ENCODE results near the gene AGFG1.

Gene AGFG1

GRCh38 chr2:227471412-227471811 lies 544 bp upstream of the AGFG1 start:
- TF ChIP-seq CTCF (IDR thresholded peaks at IDR 0.05; ENCODE audit: low read depth, low read length), result no peak
- DNase-seq (ENCODE audit: extremely low read depth, low read depth), result no peak

DNA sequence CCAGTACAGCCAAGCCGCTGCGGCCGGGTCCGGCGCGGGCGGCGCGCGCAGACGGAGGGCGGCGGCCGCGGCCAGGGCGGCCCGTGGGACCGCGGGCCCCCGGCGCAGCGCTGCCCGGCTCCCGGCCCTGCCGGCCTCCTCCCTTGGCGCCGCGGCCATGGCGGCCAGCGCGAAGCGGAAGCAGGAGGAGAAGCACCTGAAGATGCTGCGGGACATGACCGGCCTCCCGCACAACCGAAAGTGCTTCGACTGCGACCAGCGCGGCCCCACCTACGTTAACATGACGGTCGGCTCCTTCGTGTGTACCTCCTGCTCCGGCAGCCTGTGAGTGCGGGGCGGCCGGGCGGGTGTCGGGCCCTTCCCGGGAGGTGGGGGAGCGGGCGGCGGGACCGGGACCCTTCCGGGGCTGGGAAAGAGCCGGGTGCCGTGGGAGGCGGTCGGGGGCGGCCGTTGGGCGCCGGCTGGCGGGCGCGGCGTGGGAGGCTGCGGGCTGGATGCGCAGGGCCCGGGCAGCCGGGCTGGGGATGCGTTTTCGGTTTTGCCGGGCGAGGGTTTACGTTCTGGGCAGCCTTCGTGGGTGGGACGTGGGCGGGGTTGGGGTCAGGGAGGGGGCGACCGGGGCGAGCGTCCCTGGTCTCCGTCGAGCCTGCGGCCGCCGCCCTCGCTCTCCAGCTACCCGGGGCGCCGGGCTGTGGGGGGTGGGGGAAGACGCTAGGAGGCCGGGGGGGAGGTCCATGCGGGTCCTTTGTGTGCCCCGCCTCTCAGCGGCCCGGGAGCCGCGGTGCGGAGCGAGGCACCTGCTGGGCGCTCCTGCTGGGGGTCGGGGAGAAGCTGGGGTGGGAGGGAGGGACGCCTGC lies 537 bp downstream of the AGFG1 start:
- DNase-seq (ENCODE audit: extremely low read depth, low read depth), result no peak
- no peak for TF ChIP-seq CTCF (IDR thresholded peaks at IDR 0.05; ENCODE audit: low read depth, low read length)

DNA sequence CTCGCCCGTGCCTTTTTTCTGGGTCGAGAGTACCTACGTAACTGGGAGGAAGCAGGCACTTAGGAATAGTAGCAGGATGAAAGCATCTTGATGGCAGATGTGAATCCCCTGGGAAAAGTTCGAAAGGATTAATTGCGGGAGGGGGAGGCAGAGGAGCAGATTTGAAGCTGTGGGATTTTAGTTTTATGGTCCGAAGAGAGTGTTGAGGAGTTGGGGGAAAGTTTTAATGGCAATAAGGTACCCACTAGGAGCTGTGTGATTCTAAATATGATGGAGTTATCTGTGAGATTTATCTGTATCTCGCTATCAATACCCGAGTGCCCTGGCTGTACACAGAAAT lies 1.1 kb downstream of the AGFG1 start:
- no peak for DNase-seq (ENCODE audit: extremely low read depth, low read depth)
- TF ChIP-seq CTCF (IDR thresholded peaks at IDR 0.05; ENCODE audit: low read depth, low read length), result no peak

DNA sequence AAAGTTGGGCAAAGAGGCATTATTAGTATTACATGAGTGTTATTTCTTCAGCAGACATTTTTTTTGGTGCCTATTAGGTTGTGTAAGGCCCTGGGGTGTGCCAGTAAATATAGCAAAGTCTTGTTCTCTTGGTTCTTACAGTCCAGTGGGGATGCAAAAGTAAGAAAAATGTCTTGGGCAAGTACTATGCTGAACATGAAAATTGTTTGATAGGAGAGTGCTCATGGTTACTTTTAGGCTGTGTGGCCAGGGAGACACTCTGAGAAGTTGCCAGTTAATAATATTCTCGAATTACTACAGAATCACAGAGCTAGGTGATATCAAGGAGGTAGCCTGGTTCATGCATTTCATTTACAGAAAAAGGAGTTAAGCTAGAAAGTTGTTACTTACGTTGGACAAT lies 1.9 kb downstream of the AGFG1 start:
- TF ChIP-seq CTCF (IDR thresholded peaks at IDR 0.05; ENCODE audit: low read depth, low read length), result no peak
- DNase-seq (ENCODE audit: extremely low read depth, low read depth), result no peak

GRCh38 chr2:227474410-227474809 lies 2.5 kb downstream of the AGFG1 start:
- TF ChIP-seq CTCF (IDR thresholded peaks at IDR 0.05; ENCODE audit: low read depth, low read length), result no peak
- DNase-seq (ENCODE audit: extremely low read depth, low read depth), result no peak

GRCh38 chr2:227477291-227477690 lies 5.3 kb downstream of the AGFG1 start:
- TF ChIP-seq CTCF (IDR thresholded peaks at IDR 0.05; ENCODE audit: low read depth, low read length), result no peak
- DNase-seq (ENCODE audit: extremely low read depth, low read depth), result no peak

GRCh38 chr2:227479865-227480475 lies 8.0 kb downstream of the AGFG1 start:
- peak; percentile 34 for TF ChIP-seq CTCF (IDR thresholded peaks at IDR 0.05; ENCODE audit: low read depth, low read length)
- no peak for DNase-seq (ENCODE audit: extremely low read depth, low read depth)
